Measurements from ENCODE around the gene MYLK.

MYLK gene

DNA sequence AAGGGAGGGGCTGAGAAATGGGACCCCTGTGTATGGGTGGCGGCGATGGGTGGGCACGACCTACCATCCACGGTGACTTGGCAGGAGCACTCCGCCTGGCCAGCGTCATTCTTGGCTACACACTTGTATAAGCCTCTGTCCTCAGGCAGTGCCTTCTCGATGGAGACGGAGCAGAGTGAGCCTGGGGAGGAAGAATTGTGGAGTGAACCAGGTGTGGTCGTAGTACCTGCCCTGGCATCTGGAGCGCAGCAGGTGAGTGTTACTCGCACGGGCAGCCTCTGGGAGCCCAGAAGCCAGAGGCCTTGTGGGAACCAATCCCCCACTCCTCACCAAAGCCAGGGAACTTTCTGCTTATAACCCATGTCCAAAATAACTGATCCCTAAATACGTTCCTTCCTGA is 191.5 kb downstream of the MYLK start:
- no peak overlapping the region for H3K4me3 ChIP-seq (ENCODE audit: low read depth in 1 of 2, low read length in 1 of 2)
- H3K9me3 ChIP-seq = no peaks in the 10 kb centered on the region
- H3K27ac ChIP-seq = no peak overlapping the region
- no peaks in the 10 kb centered on the region for H3K27me3 ChIP-seq
- H3K36me3 ChIP-seq = no peaks in the 10 kb centered on the region
- H3K4me1 ChIP-seq (ENCODE audit: control insufficient read depth in 1 of 2, insufficient read depth in 1 of 2, low read depth in 1 of 2, low read length in 1 of 2) = no peaks in the 10 kb centered on the region
- TF ChIP-seq, protein P1, sequence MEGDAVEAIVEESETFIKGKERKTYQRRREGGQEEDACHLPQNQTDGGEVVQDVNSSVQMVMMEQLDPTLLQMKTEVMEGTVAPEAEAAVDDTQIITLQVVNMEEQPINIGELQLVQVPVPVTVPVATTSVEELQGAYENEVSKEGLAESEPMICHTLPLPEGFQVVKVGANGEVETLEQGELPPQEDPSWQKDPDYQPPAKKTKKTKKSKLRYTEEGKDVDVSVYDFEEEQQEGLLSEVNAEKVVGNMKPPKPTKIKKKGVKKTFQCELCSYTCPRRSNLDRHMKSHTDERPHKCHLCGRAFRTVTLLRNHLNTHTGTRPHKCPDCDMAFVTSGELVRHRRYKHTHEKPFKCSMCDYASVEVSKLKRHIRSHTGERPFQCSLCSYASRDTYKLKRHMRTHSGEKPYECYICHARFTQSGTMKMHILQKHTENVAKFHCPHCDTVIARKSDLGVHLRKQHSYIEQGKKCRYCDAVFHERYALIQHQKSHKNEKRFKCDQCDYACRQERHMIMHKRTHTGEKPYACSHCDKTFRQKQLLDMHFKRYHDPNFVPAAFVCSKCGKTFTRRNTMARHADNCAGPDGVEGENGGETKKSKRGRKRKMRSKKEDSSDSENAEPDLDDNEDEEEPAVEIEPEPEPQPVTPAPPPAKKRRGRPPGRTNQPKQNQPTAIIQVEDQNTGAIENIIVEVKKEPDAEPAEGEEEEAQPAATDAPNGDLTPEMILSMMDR (IDR thresholded peaks at IDR 0.05) = no peak

DNA sequence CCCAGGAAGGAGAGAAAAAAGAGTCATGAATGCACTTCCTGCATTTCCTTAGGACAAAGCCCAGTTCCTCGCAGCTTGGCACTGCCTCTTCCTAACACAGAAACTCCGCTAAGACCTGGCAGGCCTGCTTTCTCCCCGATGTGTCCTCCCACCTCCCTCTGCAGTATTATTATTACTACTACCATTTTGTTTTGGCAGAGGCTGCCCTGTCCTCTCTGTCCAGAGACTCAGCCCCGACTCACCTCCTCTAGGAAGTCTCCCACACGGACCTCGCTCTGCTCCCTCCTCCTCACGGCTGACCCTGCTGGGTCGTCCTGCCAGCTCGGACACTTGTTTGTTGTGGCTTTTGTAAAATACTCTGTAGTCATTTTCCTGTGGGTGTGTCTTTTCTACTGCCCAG is 192.1 kb downstream of the MYLK start:
- Histone ChIP-seq H3K36me3 (no peaks in the 10 kb centered on the region), H3K27ac (no peak overlapping the region), H3K9me3 (no peaks in the 10 kb centered on the region), H3K4me1 (ENCODE audit: control insufficient read depth in 1 of 2, insufficient read depth in 1 of 2, low read depth in 1 of 2, low read length in 1 of 2) (no peaks in the 10 kb centered on the region), H3K27me3 (no peaks in the 10 kb centered on the region), H3K4me3 (ENCODE audit: low read depth in 1 of 2, low read length in 1 of 2) (no peak overlapping the region)
- TF ChIP-seq, protein P1 (IDR thresholded peaks at IDR 0.05) = no peak

DNA sequence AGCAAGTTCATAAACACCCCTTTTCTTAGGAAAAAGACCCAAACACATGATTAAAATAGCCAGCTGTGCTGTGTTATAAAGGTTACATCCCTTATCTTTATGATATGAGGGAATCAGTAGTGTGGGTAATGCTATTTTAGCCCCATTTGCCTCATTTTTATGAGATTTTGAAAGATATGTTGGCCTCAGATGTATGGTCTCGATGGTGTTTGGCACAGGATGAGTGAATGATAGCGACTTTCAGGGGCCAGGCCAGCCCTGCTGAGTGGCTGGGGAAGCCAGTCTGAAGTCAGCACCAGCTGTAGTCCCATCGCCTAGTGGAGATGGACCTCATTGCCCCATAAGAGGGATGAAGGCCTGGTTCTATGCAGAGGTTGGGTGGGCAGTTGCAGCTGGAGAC is 194.3 kb downstream of the MYLK start:
- no peak overlapping the region for H3K4me3 ChIP-seq (ENCODE audit: low read depth in 1 of 2, low read length in 1 of 2)
- TF ChIP-seq, protein P1 (IDR thresholded peaks at IDR 0.05) = no peak
- H3K27ac ChIP-seq = no peak overlapping the region
- no peaks in the 10 kb centered on the region for H3K9me3 ChIP-seq
- H3K36me3 ChIP-seq = no peaks in the 10 kb centered on the region
- no peaks in the 10 kb centered on the region for H3K27me3 ChIP-seq
- no peaks in the 10 kb centered on the region for H3K4me1 ChIP-seq (ENCODE audit: control insufficient read depth in 1 of 2, insufficient read depth in 1 of 2, low read depth in 1 of 2, low read length in 1 of 2)

DNA sequence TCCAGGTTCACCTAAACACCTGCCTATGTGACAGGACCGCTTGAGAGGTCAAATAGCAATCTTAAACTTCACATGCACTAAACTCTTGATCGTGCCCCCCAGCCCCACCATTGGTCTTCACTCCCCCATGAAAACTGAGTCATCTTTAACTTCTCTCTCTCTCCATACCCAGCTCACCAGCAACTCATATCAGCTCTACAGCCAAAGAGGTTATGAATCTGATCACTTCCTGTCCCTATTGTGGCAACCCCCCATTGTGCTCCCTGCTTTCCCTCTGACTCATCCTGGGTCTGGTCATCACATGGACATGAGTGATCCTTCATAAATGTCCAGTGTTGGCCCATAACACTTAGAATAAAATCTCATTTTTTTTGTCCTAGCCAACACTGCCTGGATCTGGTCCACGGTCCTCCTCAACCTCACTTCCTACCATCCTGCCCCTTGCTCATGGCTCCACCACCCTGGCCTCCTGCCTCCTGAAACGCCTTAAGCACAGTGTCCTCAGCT is 195.8 kb downstream of the MYLK start:
- TF ChIP-seq, protein P1 (IDR thresholded peaks at IDR 0.05) = no peak
- H3K9me3 ChIP-seq = no peaks in the 10 kb centered on the region
- no peaks in the 10 kb centered on the region for H3K4me1 ChIP-seq (ENCODE audit: control insufficient read depth in 1 of 2, insufficient read depth in 1 of 2, low read depth in 1 of 2, low read length in 1 of 2)
- no peaks in the 10 kb centered on the region for H3K27me3 ChIP-seq
- H3K27ac ChIP-seq = no peak overlapping the region
- H3K4me3 ChIP-seq (ENCODE audit: low read depth in 1 of 2, low read length in 1 of 2) = no peak overlapping the region
- H3K36me3 ChIP-seq = no peaks in the 10 kb centered on the region

DNA sequence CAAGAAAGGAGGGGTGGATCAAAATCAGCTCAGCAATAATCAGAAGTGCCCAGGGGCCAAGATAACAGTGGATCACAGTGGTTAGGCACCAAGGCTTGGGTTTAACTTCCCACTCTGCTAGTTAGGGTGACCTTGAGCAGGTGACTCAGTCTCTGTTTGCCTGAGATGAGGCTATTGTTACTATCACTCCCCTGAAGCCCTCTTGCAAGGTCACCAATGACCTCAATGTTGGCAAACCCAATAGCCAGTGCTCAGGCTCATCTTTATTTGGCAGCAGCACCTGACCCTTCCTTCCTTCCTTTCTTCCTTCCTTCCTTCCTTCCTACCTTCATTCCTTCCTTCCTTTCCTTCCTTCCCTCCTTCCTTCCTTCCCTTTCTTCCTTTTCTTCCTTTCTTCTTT is 196.8 kb downstream of the MYLK start:
- no peak overlapping the region for H3K27ac ChIP-seq
- H3K4me1 ChIP-seq (ENCODE audit: control insufficient read depth in 1 of 2, insufficient read depth in 1 of 2, low read depth in 1 of 2, low read length in 1 of 2) = no peaks in the 10 kb centered on the region
- TF ChIP-seq, protein P1 (IDR thresholded peaks at IDR 0.05) = no peak
- no peak overlapping the region for H3K4me3 ChIP-seq (ENCODE audit: low read depth in 1 of 2, low read length in 1 of 2)
- no peaks in the 10 kb centered on the region for H3K36me3 ChIP-seq
- H3K27me3 ChIP-seq = no peaks in the 10 kb centered on the region
- H3K9me3 ChIP-seq = no peaks in the 10 kb centered on the region

DNA sequence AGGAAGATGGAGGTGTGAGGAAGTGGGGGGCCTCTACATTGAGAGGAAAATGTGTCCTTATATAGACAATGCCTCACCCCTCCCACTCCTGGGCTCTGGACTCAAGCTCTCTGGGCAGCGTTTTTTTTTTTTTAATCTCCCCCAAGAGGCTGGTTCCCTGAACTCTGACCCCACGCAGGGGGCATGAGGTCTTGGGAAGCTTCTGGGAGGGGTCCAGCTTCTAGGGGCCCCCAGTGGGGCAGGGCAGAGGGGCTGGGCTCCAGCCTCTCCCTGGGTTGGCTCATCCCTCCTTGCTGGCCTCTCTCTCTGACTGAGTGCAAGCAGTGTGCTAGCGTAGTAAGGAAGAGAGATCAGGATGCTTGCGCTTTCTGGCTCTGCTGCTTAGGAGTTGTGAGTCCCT is 197.9 kb downstream of the MYLK start:
- TF ChIP-seq, protein P1 (IDR thresholded peaks at IDR 0.05) = no peak
- no peaks in the 10 kb centered on the region for H3K9me3 ChIP-seq
- H3K27ac ChIP-seq = no peak overlapping the region
- H3K4me3 ChIP-seq (ENCODE audit: low read depth in 1 of 2, low read length in 1 of 2) = no peak overlapping the region
- H3K4me1 ChIP-seq (ENCODE audit: control insufficient read depth in 1 of 2, insufficient read depth in 1 of 2, low read depth in 1 of 2, low read length in 1 of 2) = no peaks in the 10 kb centered on the region
- H3K27me3 ChIP-seq = no peaks in the 10 kb centered on the region
- H3K36me3 ChIP-seq = no peaks in the 10 kb centered on the region
